ENCODE measurements around the gene PFDN4. TPM values are rescaled to one million over a fixed set of nuclear protein-coding genes. Genes with fewer than 3 reads are reported as not detected.

PFDN4 gene
- total RNA-seq (2014; rRNA removed; shearing (Covaris generic)) = 155 and 188 TPM in 2 replicates

GRCh38 chr20:54207743-54208547, at the start of gene PFDN4:
Gene PFDN4, plus strand, starts transcription at chr20:54208087. Its CDS starts 14 bp downstream, at chr20:54208101.

GRCh38 chr20:54173653-54174456, 34.0 kb upstream of the PFDN4 start, which contains the start of gene CYP24A1:
Gene CYP24A1, minus strand, starts transcription at chr20:54173986. Its CDS starts 407 bp downstream, at chr20:54173579.

Other genes with a start within 250 kb of the PFDN4 start
- not detected in 2 replicates for gene BCAS1, start 137.5 kb upstream of the PFDN4 start, total RNA-seq (2014; rRNA removed; shearing (Covaris generic))
- gene CYP24A1, start 34.1 kb upstream of the PFDN4 start, total RNA-seq (2014; rRNA removed; shearing (Covaris generic)) = 0.08 TPM in 1 of 2 replicates, not detected in the other

Measured in A375 (cell line).